Measurements from ENCODE around the gene NNAT. TPM values are rescaled to one million over a fixed set of nuclear protein-coding genes. Genes with fewer than 3 reads are reported as not detected.

The NNAT gene
- total and polyA plus RNA-seq, 12 donors: 0.24 to 1.1 (median 0.46) TPM; not detected in 5

DNA sequence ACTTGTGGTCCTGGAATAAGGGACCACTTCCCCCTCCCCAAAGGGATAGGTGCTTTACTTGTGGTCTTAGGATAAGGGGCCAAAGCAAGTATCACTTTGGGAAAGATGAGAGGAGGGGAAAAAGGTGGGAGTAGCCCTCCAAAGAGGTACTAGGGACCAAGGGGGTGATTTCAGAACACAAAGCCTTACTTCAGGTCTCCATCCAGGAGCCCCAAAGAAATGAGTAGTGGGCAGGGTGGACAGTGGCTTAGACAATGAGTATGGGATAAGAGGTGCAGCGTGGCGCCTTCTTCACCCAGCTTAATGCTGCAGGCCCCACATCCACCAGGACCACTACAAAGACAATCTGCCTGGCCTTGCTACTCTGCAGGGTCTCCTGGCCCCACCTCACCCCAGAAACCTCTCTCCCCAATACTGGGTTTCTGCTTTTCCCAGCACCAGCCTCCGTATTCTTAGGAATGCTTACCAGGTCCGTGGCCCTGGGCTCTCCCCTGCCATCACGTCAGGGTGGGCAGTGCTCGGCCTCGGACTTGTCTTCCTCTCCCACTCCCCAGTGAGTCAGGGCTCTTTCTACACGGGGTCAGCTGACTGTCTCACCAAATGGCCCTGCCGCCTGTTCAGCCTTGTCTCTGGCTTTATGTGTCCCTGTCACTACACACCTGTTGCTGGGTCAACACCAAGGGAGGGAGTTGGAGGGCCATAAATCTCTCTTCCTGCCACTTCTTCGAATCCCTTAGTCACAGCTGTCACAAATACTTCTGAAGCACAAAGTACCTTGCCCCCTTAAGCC lies 3.1 kb downstream of the NNAT start:
- TF ChIP-seq, protein P1, sequence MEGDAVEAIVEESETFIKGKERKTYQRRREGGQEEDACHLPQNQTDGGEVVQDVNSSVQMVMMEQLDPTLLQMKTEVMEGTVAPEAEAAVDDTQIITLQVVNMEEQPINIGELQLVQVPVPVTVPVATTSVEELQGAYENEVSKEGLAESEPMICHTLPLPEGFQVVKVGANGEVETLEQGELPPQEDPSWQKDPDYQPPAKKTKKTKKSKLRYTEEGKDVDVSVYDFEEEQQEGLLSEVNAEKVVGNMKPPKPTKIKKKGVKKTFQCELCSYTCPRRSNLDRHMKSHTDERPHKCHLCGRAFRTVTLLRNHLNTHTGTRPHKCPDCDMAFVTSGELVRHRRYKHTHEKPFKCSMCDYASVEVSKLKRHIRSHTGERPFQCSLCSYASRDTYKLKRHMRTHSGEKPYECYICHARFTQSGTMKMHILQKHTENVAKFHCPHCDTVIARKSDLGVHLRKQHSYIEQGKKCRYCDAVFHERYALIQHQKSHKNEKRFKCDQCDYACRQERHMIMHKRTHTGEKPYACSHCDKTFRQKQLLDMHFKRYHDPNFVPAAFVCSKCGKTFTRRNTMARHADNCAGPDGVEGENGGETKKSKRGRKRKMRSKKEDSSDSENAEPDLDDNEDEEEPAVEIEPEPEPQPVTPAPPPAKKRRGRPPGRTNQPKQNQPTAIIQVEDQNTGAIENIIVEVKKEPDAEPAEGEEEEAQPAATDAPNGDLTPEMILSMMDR (IDR thresholded peaks at IDR 0.05): no peak
- peaks cover 0 to 11% (median 0%) of the 10 kb centered on the region in 9 donors for H3K36me3 ChIP-seq
- no peak overlapping the region for H3K4me3 ChIP-seq
- H3K9me3 ChIP-seq: no peaks in the 10 kb centered on the region
- no peaks in the 10 kb centered on the region for H3K27me3 ChIP-seq
- H3K4me1 ChIP-seq: peaks cover 26 to 83% (median 72%) of the 10 kb centered on the region in 9 donors
- 67% methylated on average over 10 of the region's 10 CpGs for WGBS, 2 donors
- H3K27ac ChIP-seq: peak overlapping the region in 1 of 10 donors; percentile 40
- intact Hi-C loops (cut with DNase I): no loop called here
- DNase-seq (no peak), ATAC-seq (no peak)

DNA sequence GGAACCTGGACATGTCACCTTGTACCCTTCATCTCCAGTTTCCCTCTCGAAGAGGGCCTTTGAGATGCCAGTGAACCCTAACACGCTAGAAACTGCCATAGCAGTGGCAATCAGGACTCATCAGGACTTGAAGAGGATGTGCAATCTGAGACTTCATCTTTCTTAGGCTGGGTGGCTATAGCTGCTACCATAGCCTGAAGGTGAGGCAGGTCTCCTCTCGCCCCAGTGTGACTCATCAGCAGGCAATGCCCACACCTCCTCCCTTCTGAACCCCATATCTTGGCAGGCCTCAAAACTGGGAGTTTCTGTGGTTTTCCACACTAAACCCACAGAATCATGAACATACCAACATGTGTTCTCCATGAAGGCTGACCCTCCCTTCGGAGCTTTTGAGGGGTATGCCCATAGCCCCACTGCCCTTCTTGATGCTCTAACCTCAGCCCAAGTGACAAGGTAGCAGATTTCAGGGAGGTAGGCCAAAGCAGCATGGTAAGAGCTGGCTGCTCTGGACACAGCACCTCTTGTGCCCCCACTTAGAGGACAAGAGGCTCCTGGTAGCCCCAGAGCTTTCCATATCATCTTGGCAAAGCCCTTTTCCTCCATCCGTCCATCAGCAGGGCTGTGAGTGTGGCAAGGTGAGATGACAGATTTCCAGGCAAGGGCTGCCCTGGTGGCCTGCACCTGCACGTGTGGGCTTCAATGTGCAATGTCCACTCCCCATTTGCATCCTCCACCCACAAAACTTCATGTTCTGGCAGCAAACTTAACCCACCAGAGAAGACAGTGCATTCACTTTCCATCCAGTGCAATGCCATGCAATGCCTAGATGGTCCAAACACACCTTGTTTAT lies 4.0 kb downstream of the NNAT start:
- H3K36me3 ChIP-seq: peaks cover 0 to 11% (median 0%) of the 10 kb centered on the region in 9 donors
- ATAC-seq: no peak
- 53 to 58% methylated on average over 6 of the region's 6 CpGs for WGBS, 2 donors
- H3K4me1 ChIP-seq: peaks cover 23 to 73% (median 63%) of the 10 kb centered on the region in 9 donors
- no peaks in the 10 kb centered on the region for H3K9me3 ChIP-seq
- TF ChIP-seq, protein P1 (IDR thresholded peaks at IDR 0.05): no peak
- no peak for DNase-seq
- intact Hi-C loops (cut with DNase I): loop anchor here in 3 of 10 donors (5.0 kb wide), 3 partner anchors 118 to 238 kb away; partner anchors contain the start of gene MANBAL (in 2 of the 3)
- peak overlapping the region in 4 of 10 donors; percentile 40 to 99 (median 95) for H3K27ac ChIP-seq
- no peaks in the 10 kb centered on the region for H3K27me3 ChIP-seq
- H3K4me3 ChIP-seq: peak overlapping the region in 4 of 10 donors; percentile 83 to 99 (median 90)

- H3K4me3 ChIP-seq: peak overlapping the region in 9 of 10 donors; percentile 83 to 99 (median 93)
- TF ChIP-seq, protein P1 (IDR thresholded peaks at IDR 0.05): no peak
- peak overlapping the region in 9 of 10 donors; percentile 23 to 99 (median 96) for H3K27ac ChIP-seq
- intact Hi-C loops (cut with DNase I): loop anchor here in 3 of 10 donors (5.0 kb wide), 3 partner anchors 119 to 239 kb away; partner anchors contain the start of gene MANBAL (in 2 of the 3)
- no peaks in the 10 kb centered on the region for H3K27me3 ChIP-seq
- DNase-seq: no peak
- peaks cover 23 to 66% (median 55%) of the 10 kb centered on the region in 9 donors for H3K4me1 ChIP-seq
- 27 to 29% methylated on average over 5 of the region's 5 CpGs for WGBS, 2 donors
- no peaks in the 10 kb centered on the region for H3K9me3 ChIP-seq
- peaks cover 0 to 7% (median 0%) of the 10 kb centered on the region in 9 donors for H3K36me3 ChIP-seq
- no peak for ATAC-seq
Measured at GRCh38 chr20:37525810-37526209, 4.8 kb downstream of the NNAT start.

Measured in heart right ventricle (tissue), 16 donors.